GM12878 (cell line): ENCODE results near the gene THBS3. TPM values are rescaled to one million over a fixed set of nuclear protein-coding genes. Genes with fewer than 3 reads are reported as not detected.
"Not testable (repeated sequence)": the region's sequence is repeated elsewhere in the genome, so short reads cannot be mapped to it uniquely, and the experiment has no call there.

Experiments used
- ATAC-seq: fragments of 200-7000 bp; cut with Tn5 transposase; 3 replicates; pipeline ENCODE4 v1.9.1; 2020; ENCODE audit warnings: mild to moderate bottlenecking, moderate library complexity
- BruUV-seq: library from RNA; stranded (reverse); fragments of 400-500 nt; replicated peaks from 2 replicates; lab custom pipeline; 2021; lab: Mats Ljungman, UMichigan
- CTCF ChIA-PET: fragments of 300-600 bp; sonication (Branson Sonifier 250); formaldehyde crosslinking; extraction: SDS; loops from one replicate; lab custom pipeline; 2021; ENCODE audit warnings: inconsistent platforms; lab: Yijun Ruan, JAX
- POLR2A ChIA-PET: fragments of 350-600 bp; formaldehyde crosslinking; extraction: SDS; loops from one replicate; lab custom pipeline; 2021; ENCODE audit warnings: inconsistent platforms; lab: Charles Lee
- RAD21 ChIA-PET: fragments of 300-600 bp; sonication (Branson Sonifier 250); formaldehyde crosslinking; loops from one replicate; lab custom pipeline; 2023; ENCODE audit warnings: antibody characterized with exemption; ENCODE audit not compliant: unreplicated experiment; lab: Charles Lee
- SMC1A ChIA-PET: fragments of 300-600 bp; sonication (Branson Sonifier 250); formaldehyde crosslinking; loops from one replicate; lab custom pipeline; 2023; ENCODE audit not compliant: unreplicated experiment, uncharacterized antibody; lab: Charles Lee
- DNase-seq: peaks from one replicate; pipeline ENCODE4 v3.0.0-alpha.2; 2011; ENCODE audit warnings: low read depth, low spot score
- FAIRE-seq: peaks from 3 replicates; lab custom pipeline; 2011; peaks lifted over from hg19 to GRCh38; lab: Jason Lieb, UNC
- H2AFZ ChIP-seq: 2 replicates; pipeline ENCODE4 v1.6.0; 2011; ENCODE audit warnings: low read depth, low read length, control low read depth; ENCODE audit not compliant: control insufficient read depth
- H3K27ac ChIP-seq: 2 replicates; pipeline ENCODE4 v1.5.1; 2011; ENCODE audit warnings: control low read depth; ENCODE audit not compliant: control insufficient read depth, insufficient read depth
- H3K27me3 ChIP-seq, 2 experiments: replicated peaks in 1 of 2; 2 replicates each; pipeline versions ENCODE4 v1.6.0 to v1.6.1; 2011; ENCODE audit warnings: low read length in 1 of 2; ENCODE audit not compliant: control insufficient read depth in 2 of 2, insufficient read depth in 2 of 2
- H3K36me3 ChIP-seq, 2 experiments: 2 replicates each; pipeline ENCODE4 v1.5.1; 2011; ENCODE audit warnings: low read length in 1 of 2; ENCODE audit not compliant: control insufficient read depth in 2 of 2, insufficient read depth in 2 of 2
- H3K4me1 ChIP-seq: 2 replicates; pipeline ENCODE4 v1.6.1; 2011; ENCODE audit warnings: mild to moderate bottlenecking, low read length, moderate library complexity, mixed read lengths; ENCODE audit not compliant: control insufficient read depth, insufficient read depth
- H3K4me2 ChIP-seq: 2 replicates; pipeline ENCODE4 v1.6.0; 2011; ENCODE audit warnings: control low read depth; ENCODE audit not compliant: control insufficient read depth, insufficient read depth
- H3K4me3 ChIP-seq: fragments of 200-600 bp; sonication (generic); 2 replicates; pipeline ENCODE4 v1.5.1; 2016
- H3K79me2 ChIP-seq: 2 replicates; pipeline ENCODE4 v1.6.0; 2011; ENCODE audit warnings: low read length; ENCODE audit not compliant: control insufficient read depth, insufficient read depth
- H3K9ac ChIP-seq: 2 replicates; pipeline ENCODE4 v1.8.0; 2011; ENCODE audit warnings: low read length, control low read depth, mixed read lengths; ENCODE audit not compliant: control insufficient read depth, insufficient read depth
- H3K9me3 ChIP-seq: replicated peaks from 3 replicates; pipeline ENCODE4 v1.5.1; 2011; ENCODE audit warnings: mild to moderate bottlenecking, low read length; ENCODE audit not compliant: control insufficient read depth, insufficient read depth
- H4K20me1 ChIP-seq: 2 replicates; pipeline ENCODE4 v1.6.0; 2011; ENCODE audit not compliant: control insufficient read depth, insufficient read depth
- JUND ChIP-seq: IDR thresholded peaks from 2 replicates; pipeline ENCODE4 v1.6.1; 2012; ENCODE audit warnings: low read depth, mild to moderate bottlenecking, low read length, improper control_type of control experiment, moderate library complexity
- KDM1A ChIP-seq: fragments of 200-600 bp; sonication (generic); IDR thresholded peaks from 2 replicates; pipeline ENCODE4 v1.6.1; 2016; ENCODE audit warnings: borderline replicate concordance
- NR2F1 ChIP-seq: fragments of 450-650 bp; conservative IDR thresholded peaks from 2 replicates; pipeline ENCODE4 v1.6.1; 2017; ENCODE audit warnings: mild to moderate bottlenecking
- STAT1 ChIP-seq: fragments of 450-650 bp; conservative IDR thresholded peaks from 2 replicates; pipeline ENCODE4 v1.6.1; 2014; ENCODE audit warnings: antibody characterized with exemption, mild to moderate bottlenecking
- TCF7 ChIP-seq: IDR thresholded peaks from 2 replicates; pipeline ENCODE4 v1.6.1; 2014; ENCODE audit warnings: antibody characterized with exemption, borderline replicate concordance
- ZBTB33 ChIP-seq: fragments of 450-650 bp; IDR thresholded peaks from 2 replicates; pipeline ENCODE4 v1.6.1; 2017; ENCODE audit warnings: mild to moderate bottlenecking
- ZBTB4 ChIP-seq: fragments of 450-650 bp; formaldehyde crosslinking; IDR thresholded peaks from 2 replicates; pipeline ENCODE4 v1.4.0; 2022; ENCODE audit warnings: mild to moderate bottlenecking, moderate library complexity
- WGBS: methylation state at CpG from one replicate; pipeline ENCODE4 v1.1.6; 2016; ENCODE audit warnings: low lambda C conversion rate; ENCODE audit not compliant: insufficient replicate concordance, insufficient coverage; ENCODE audit errors: missing lambda C conversion rate; 5-methylcytosine and 5-hydroxymethylcytosine counted together
- in situ Hi-C: fragments of 300-500 bp; cut with MboI; formaldehyde crosslinking; loops from 9 replicates; pipeline ENCODE4 v1.14.3; 2018; ENCODE audit warnings: mixed read lengths
- intact Hi-C: fragments of 100-400 bp; cut with micrococcal nuclease; formaldehyde crosslinking; loops from one replicate; pipeline ENCODE4 v1.14.2; 2022; ENCODE audit not compliant: unreplicated experiment
- polyA plus RNA-seq, 11 experiments: library from polyadenylated mRNA; depleted of rRNA in 4 of 11; unstranded in 6 of 11; stranded (reverse) in 5 of 11; fragments of >200 nt; fragmentation: Nextera tagmentation in 4 of 11; fragmentation: Illumina TruSeq in 1 of 11; extraction: Ambion mirVana in 4 of 11; extraction: Trizol in 1 of 11; gene quantifications; 1 replicate in 1 of 11; 2 replicates in 10 of 11; pipeline versions ENCODE4 v1.2.1 to v1.2.3, GENCODE V29; 2011 to 2016; ENCODE audit warnings: inconsistent platforms in 2 of 11, missing spikeins in 2 of 11, low read depth in 1 of 11
- total RNA-seq, 4 experiments: library from RNA; depleted of rRNA in 3 of 4; stranded (reverse); fragments of >200 nt in 3 of 4; fragmentation: Illumina TruSeq in 1 of 4; extraction: Trizol in 1 of 4; gene quantifications; 2 replicates each; pipeline versions ENCODE4 v1.2.1 to v1.2.3, GENCODE V29; 2013 to 2021

Gene THBS3
- total and polyA plus RNA-seq, 10 of the 15 experiments (the other 5 are each of a cell fraction or from before 2014, with no cell fraction given) = 0.66 to 3.6 (median 2.0) TPM

GRCh38 chr1:155191904-155192303, 15.8 kb downstream of the THBS3 start (continued):
- TF ChIP-seq ZBTB4 (CRISPR knock-in tag) (no peak), NR2F1 (no peak), JUND (no peak), KDM1A (no peak), STAT1 (no peak), TCF7 (no peak), ZBTB33 (no peak)

- DNase-seq, in situ Hi-C loops, H4K20me1 ChIP-seq, ATAC-seq, H3K4me2 ChIP-seq, RAD21 ChIA-PET, CTCF ChIA-PET, H2AFZ ChIP-seq, SMC1A ChIA-PET, H3K27me3 ChIP-seq, BruUV-seq, H3K9me3 ChIP-seq, FAIRE-seq, H3K36me3 ChIP-seq, H3K9ac ChIP-seq, POLR2A ChIA-PET, H3K79me2 ChIP-seq, H3K27ac ChIP-seq, intact Hi-C loops, H3K4me3 ChIP-seq: not testable (repeated sequence)
- WGBS = 95% methylated on average over 16 of the region's 45 CpGs
- H3K4me1 ChIP-seq = peaks cover 28% of the 10 kb centered on the region
Measured at GRCh38 chr1:155189926-155190325, 17.8 kb downstream of the THBS3 start.
